T-cell (primary cell): Measurements from ENCODE around the gene PROK2. TPM values are rescaled to one million over a fixed set of nuclear protein-coding genes. Genes with fewer than 3 reads are reported as not detected.
A peak's percentile ranks its signal among the peaks of the same experiment; 100 is the strongest.

Source experiments
- ATAC-seq, 4 experiments: fragments of 200-7000 bp in 3 of 4; fragments of 150-1000 bp in 1 of 4; cut with Tn5 transposase; replicated peaks in 1 of 4; 1 replicate in 3 of 4; 2 replicates in 1 of 4; pipeline ENCODE4 v1.10.0; 2021; ENCODE audit warnings: moderate library complexity in 3 of 4, mild to moderate bottlenecking in 2 of 4, moderate number of reproducible peaks in 1 of 4
- CTCF ChIA-PET, 2 donors: fragments of 300-600 bp; sonication (Branson Sonifier 250); formaldehyde crosslinking; loops; one replicate each; lab custom pipeline; 2022; ENCODE audit warnings: antibody characterized with exemption in 2 of 2; lab: Charles Lee
- POLR2A ChIA-PET, 2 donors: fragments of 300-600 bp; sonication (Branson Sonifier 250); formaldehyde crosslinking; loops; one replicate each; lab custom pipeline; 2022; ENCODE audit warnings: antibody characterized with exemption in 2 of 2; lab: Charles Lee
- DNase-seq, 35 experiments: peaks; one replicate each; pipeline versions ENCODE4 v3.0.0 to v3.0.0-alpha.2; 2013 to 2023
- H3K27ac ChIP-seq: one replicate; pipeline ENCODE4 v1.5.1; 2013; ENCODE audit warnings: low read length
- H3K27me3 ChIP-seq, 2 experiments: replicated peaks in 1 of 2; 1 replicate in 1 of 2; 2 replicates in 1 of 2; pipeline versions ENCODE4 v1.6.1 to v1.7.0; 2013; ENCODE audit warnings: low read length in 1 of 2, mixed read lengths in 1 of 2; ENCODE audit not compliant: control insufficient read depth in 2 of 2, insufficient read depth in 2 of 2; ENCODE audit errors: extremely low read depth in 1 of 2
- H3K36me3 ChIP-seq, 2 donors: 1 replicate in 1 of 2; 2 replicates in 1 of 2; pipeline versions ENCODE4 v1.6.1 to v1.7.0; 2013; ENCODE audit warnings: low read length in 1 of 2; ENCODE audit not compliant: control insufficient read depth in 2 of 2, insufficient read depth in 1 of 2; ENCODE audit errors: extremely low read depth in 1 of 2
- H3K4me1 ChIP-seq, 2 experiments: 1 replicate in 1 of 2; 2 replicates in 1 of 2; pipeline versions ENCODE4 v1.6.1 to v1.7.0; 2013; ENCODE audit warnings: low read length in 2 of 2, mixed read lengths in 1 of 2; ENCODE audit not compliant: insufficient read depth in 2 of 2, control insufficient read depth in 1 of 2; ENCODE audit errors: extremely low read depth in 1 of 2
- H3K4me3 ChIP-seq, 2 donors: 1 replicate in 1 of 2; 2 replicates in 1 of 2; pipeline versions ENCODE4 v1.5.1 to v1.7.0; 2013; ENCODE audit warnings: mild to moderate bottlenecking in 2 of 2, low read length in 1 of 2, moderate library complexity in 1 of 2; ENCODE audit not compliant: control insufficient read depth in 1 of 2; ENCODE audit errors: extremely low read depth in 1 of 2
- H3K9me3 ChIP-seq: 2 replicates; pipeline ENCODE4 v1.7.0; 2013
- H3K27ac Mint-ChIP-seq, 2 donors: one replicate each; pipeline ENCODE4 v1.8.0; 2020 to 2021; ENCODE audit warnings: mild to moderate bottlenecking in 2 of 2, mixed read lengths in 2 of 2
- H3K27me3 Mint-ChIP-seq, 2 donors: one replicate each; pipeline ENCODE4 v1.8.0; 2021 to 2022; ENCODE audit warnings: mixed read lengths in 2 of 2
- H3K36me3 Mint-ChIP-seq: one replicate; pipeline ENCODE4 v1.8.0; 2021; ENCODE audit warnings: mixed read lengths
- H3K4me1 Mint-ChIP-seq, 3 donors: one replicate each; pipeline ENCODE4 v1.8.0; 2020 to 2022; ENCODE audit warnings: mixed read lengths in 3 of 3, mild to moderate bottlenecking in 1 of 3
- H3K4me3 Mint-ChIP-seq, 3 donors: one replicate each; pipeline ENCODE4 v1.8.0; 2020 to 2022; ENCODE audit warnings: mild to moderate bottlenecking in 3 of 3, mixed read lengths in 3 of 3, moderate library complexity in 3 of 3
- H3K9me3 Mint-ChIP-seq, 3 donors: one replicate each; pipeline ENCODE4 v1.8.0; 2020 to 2022; ENCODE audit warnings: mixed read lengths in 3 of 3
- WGBS: methylation state at CpG from one replicate; pipeline ENCODE4 v1.1.5; 2013; ENCODE audit warnings: missing lambda C conversion rate; ENCODE audit not compliant: insufficient coverage; 5-methylcytosine and 5-hydroxymethylcytosine counted together
- total RNA-seq, 35 experiments: library from RNA in 6 of 35; stranded (reverse) in 6 of 35; fragments of 120-200 nt in 1 of 35; gene quantifications; one replicate each; pipeline versions ENCODE4 v1.2.1 to v1.2.4 and lab custom pipeline; 2013 to 2026

Gene PROK2
- total RNA-seq, 5 donors from 2014 or later (not counting 1 experiment from before 2014, with no cell fraction given): 0.42 to 1.9 (median 0.63) TPM

- Mint-ChIP-seq H3K27ac (peak overlapping the region; percentile 94 to 97), H3K4me1 (peaks cover 70 to 79% (median 77%) of the 10 kb centered on the region in 3 donors), H3K36me3 (no peaks in the 10 kb centered on the region), H3K4me3 (peak overlapping the region; percentile 89 to 95 (median 94)), H3K9me3 (no peaks in the 10 kb centered on the region), H3K27me3 (no peaks in the 10 kb centered on the region)
- WGBS: 6% methylated on average over 6 of the region's 8 CpGs
- Histone ChIP-seq H3K9me3 (no peaks in the 10 kb centered on the region), H3K27me3 (no peaks in the 10 kb centered on the region), H3K4me3 (peak overlapping the region; percentile 55 to 86), H3K27ac (peak overlapping the region; percentile 76), H3K36me3 (no peaks in the 10 kb centered on the region), H3K4me1 (peaks cover 42 to 58% of the 10 kb centered on the region in 2 experiments)
- POLR2A ChIA-PET: no interaction called here
- CTCF ChIA-PET: no interaction called here
- ATAC-seq (peak; percentile 28 to 71 (median 42)), DNase-seq (peak in 31 of 35 experiments; percentile 26 to 79 (median 47))
Measured at GRCh38 chr3:71726146-71726545, 58.8 kb downstream of the PROK2 start.

DNA sequence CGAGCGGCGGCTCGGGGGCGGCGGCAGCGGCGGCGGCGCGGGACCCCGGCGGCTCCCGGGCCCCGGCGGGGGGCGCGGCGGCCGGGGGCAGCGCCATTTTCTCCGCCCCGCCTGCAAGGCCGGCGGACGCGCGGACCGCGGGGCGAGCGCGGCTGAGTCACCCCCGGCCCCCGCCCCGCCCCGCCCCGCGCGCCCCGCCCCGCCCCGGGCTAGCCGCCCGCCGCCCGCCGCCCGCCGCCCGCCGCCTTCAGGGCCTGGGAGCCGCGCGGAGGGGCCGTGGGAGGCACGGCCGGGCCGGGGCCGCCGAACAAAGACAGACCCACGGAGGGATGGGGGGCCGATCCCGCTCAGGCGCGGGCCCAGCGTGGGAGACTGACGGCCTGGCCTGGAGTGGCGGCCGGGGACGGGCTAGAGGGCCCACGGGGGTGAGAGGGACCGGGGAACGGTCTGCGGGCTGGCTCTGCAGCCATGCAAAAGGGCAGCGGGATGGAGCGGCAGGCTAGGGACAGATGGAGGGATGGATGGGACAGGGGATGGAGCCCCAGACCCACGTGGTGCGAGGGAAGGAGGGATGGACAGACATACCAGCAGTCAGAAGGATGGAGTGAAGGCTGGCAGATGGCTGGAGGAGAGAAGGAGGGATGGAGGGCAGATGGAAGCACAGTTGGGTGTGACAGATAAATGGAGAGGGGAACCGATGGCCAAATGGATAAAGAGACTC lies 59.5 kb downstream of the PROK2 start, which contains the start of gene EIF4E3:
Gene EIF4E3, minus strand, starts transcription at position 132 of the 721 bp plus-strand sequence. Its CDS starts 35 bp downstream, at position 97.
- Mint-ChIP-seq H3K4me1 (peaks cover 70 to 79% (median 77%) of the 10 kb centered on the region in 3 donors), H3K27ac (peak within 1 kb of the TSS; percentile 96 to 97), H3K9me3 (no peaks in the 10 kb centered on the region), H3K27me3 (no peaks in the 10 kb centered on the region), H3K4me3 (peak within 1 kb of the TSS; percentile 94 to 96 (median 95)), H3K36me3 (peaks cover 7% of the 10 kb centered on the region)
- ATAC-seq (peak; percentile 38 to 58 (median 54)), DNase-seq (peak in 11 of 35 experiments; percentile 11 to 72 (median 33))
- Histone ChIP-seq H3K27me3 (no peaks in the 10 kb centered on the region), H3K4me3 (peak within 1 kb of the TSS; percentile 66 to 94), H3K9me3 (no peaks in the 10 kb centered on the region), H3K4me1 (peaks cover 46 to 64% of the 10 kb centered on the region in 2 experiments), H3K36me3 (peaks cover 0 to 7% of the 10 kb centered on the region in 2 donors), H3K27ac (peak within 1 kb of the TSS; percentile 80)
- POLR2A ChIA-PET: interaction anchor here in 1 of 2 donors (0.5 kb wide), 1 partner anchor 594 kb away, joined by 4 read pairs; no protein-coding TSS in a partner anchor
- CTCF ChIA-PET: no interaction called here
- WGBS: 1% methylated on average over 73 of the region's 80 CpGs

- ChIA-PET POLR2A (interaction anchor here in 1 of 2 donors (0.5 kb wide), 1 partner anchor 593 kb away, joined by 4 read pairs; no protein-coding TSS in a partner anchor), CTCF (interaction anchor here (0.5 to 3.4 kb wide), 5 partner anchors 11 to 1095 kb away, joined by 3 to 13 read pairs (median 4); no protein-coding TSS in a partner anchor)
- no peaks in the 10 kb centered on the region for H3K27me3 Mint-ChIP-seq
- peaks cover 9% of the 10 kb centered on the region for H3K36me3 Mint-ChIP-seq
- no peaks in the 10 kb centered on the region for H3K9me3 ChIP-seq
- H3K4me1 Mint-ChIP-seq: peaks cover 68 to 76% (median 75%) of the 10 kb centered on the region in 3 donors
- H3K9me3 Mint-ChIP-seq: no peaks in the 10 kb centered on the region
- H3K27me3 ChIP-seq: no peaks in the 10 kb centered on the region
- peak overlapping the region; percentile 68 to 96 (median 94) for H3K4me3 Mint-ChIP-seq
- ATAC-seq (peak; percentile 14 to 50 (median 40)), DNase-seq (peak in 15 of 35 experiments; percentile 9 to 51 (median 34))
- peak overlapping the region; percentile 94 to 96 for H3K27ac Mint-ChIP-seq
- peak overlapping the region; percentile 66 to 94 for H3K4me3 ChIP-seq
- peak overlapping the region; percentile 80 for H3K27ac ChIP-seq
- peaks cover 43 to 62% of the 10 kb centered on the region in 2 experiments for H3K4me1 ChIP-seq
- WGBS: under 1% methylated on average over 59 of the region's 73 CpGs
- H3K36me3 ChIP-seq: peaks cover 0 to 7% of the 10 kb centered on the region in 2 donors
Measured at GRCh38 chr3:71724584-71725270, 60.2 kb downstream of the PROK2 start.

- H3K4me1 ChIP-seq: peaks cover 37 to 62% of the 10 kb centered on the region in 2 experiments
- Mint-ChIP-seq H3K36me3 (peaks cover 13% of the 10 kb centered on the region), H3K9me3 (no peaks in the 10 kb centered on the region), H3K27me3 (no peaks in the 10 kb centered on the region), H3K27ac (peak overlapping the region; percentile 94 to 96), H3K4me1 (peaks cover 68 to 76% (median 75%) of the 10 kb centered on the region in 3 donors), H3K4me3 (peak overlapping the region; percentile 68 to 96 (median 94))
- ATAC-seq: no peak
- peak overlapping the region; percentile 80 for H3K27ac ChIP-seq
- ChIA-PET CTCF (interaction anchor here (0.5 to 3.4 kb wide), 6 partner anchors 11 to 1095 kb away, joined by 3 to 13 read pairs (median 4); no protein-coding TSS in a partner anchor), POLR2A (interaction anchor here in 1 of 2 donors (1.0 kb wide), 1 partner anchor 43 kb away, joined by 5 read pairs; no protein-coding TSS in a partner anchor)
- H3K36me3 ChIP-seq: peaks cover 0 to 7% of the 10 kb centered on the region in 2 donors
- no peak for DNase-seq
- H3K9me3 ChIP-seq: no peaks in the 10 kb centered on the region
- peak overlapping the region; percentile 66 to 94 for H3K4me3 ChIP-seq
- no peaks in the 10 kb centered on the region for H3K27me3 ChIP-seq
Measured at GRCh38 chr3:71724171-71724453, 60.8 kb downstream of the PROK2 start.

DNA sequence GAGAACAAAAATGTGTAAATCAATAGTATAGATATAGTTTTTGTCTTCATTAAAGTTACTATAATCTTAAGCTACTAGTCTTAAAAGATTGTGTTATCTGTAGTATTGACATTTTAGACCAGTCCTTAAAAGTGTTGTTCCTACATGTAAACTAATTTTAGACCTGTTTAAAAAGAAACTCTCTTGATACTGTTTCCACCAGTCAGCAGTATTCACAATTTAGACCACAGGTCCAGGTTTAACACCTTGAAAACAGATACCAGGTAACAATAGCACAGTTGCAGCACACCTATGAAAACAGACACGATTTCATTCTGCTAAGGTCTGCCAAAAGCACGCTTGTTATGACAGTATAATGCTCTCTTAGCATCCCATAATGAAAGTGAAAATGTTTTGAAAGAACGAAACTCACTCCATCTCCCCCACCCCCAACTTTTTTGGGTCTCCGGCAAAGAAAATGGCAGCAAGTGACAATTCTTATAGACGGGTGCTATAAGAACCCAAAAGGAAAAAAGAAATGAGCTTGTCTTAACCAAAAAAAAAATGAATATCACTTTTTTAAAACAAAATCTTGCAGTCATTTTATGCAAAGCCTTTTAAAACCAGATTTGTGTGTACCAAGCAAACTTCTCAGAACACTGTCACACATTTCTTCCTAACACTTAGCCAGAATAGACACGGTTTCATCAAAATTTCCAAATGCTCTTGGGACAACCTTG lies 61.3 kb downstream of the PROK2 start:
- peak in 30 of 35 experiments; percentile 21 to 77 (median 55) for DNase-seq
- POLR2A ChIA-PET: interaction anchor here in 1 of 2 donors (1.0 kb wide), 1 partner anchor 43 kb away, joined by 5 read pairs; no protein-coding TSS in a partner anchor
- peaks cover 35 to 62% of the 10 kb centered on the region in 2 experiments for H3K4me1 ChIP-seq
- no peaks in the 10 kb centered on the region for H3K9me3 ChIP-seq
- WGBS: 0% methylated on average over 1 of the region's 6 CpGs
- no peaks in the 10 kb centered on the region for H3K27me3 ChIP-seq
- peaks cover 0 to 7% of the 10 kb centered on the region in 2 donors for H3K36me3 ChIP-seq
- Mint-ChIP-seq H3K27ac (peak overlapping the region; percentile 94 to 96), H3K27me3 (no peaks in the 10 kb centered on the region), H3K4me1 (peaks cover 68 to 76% (median 75%) of the 10 kb centered on the region in 3 donors), H3K36me3 (peaks cover 16% of the 10 kb centered on the region), H3K4me3 (peak overlapping the region; percentile 68 to 96 (median 94)), H3K9me3 (no peaks in the 10 kb centered on the region)
- H3K27ac ChIP-seq: peak overlapping the region; percentile 80
- CTCF ChIA-PET: interaction anchor here (0.6 to 3.4 kb wide), 7 partner anchors 8 to 1096 kb away, joined by 3 to 13 read pairs (median 3); no protein-coding TSS in a partner anchor
- peak overlapping the region; percentile 66 to 94 for H3K4me3 ChIP-seq
- peak in 3 of 4 experiments; percentile 30 to 57 (median 32) for ATAC-seq
